Esophagus muscularis mucosa (tissue), 3 donors: ENCODE data around the gene SEPHS1.

Experiments used
- CTCF ChIP-seq, 3 experiments: fragments of 200-600 bp in 2 of 3; fragments of 450-650 bp in 1 of 3; sonication (generic) in 2 of 3; IDR thresholded peaks; one replicate each; pipeline ENCODE4 v1.5.1; 2017 to 2019; ENCODE audit warnings: antibody characterized with exemption in 3 of 3, mild to moderate bottlenecking in 2 of 3, moderate library complexity in 1 of 3
- POLR2A ChIP-seq: fragments of 450-650 bp; IDR thresholded peaks from one replicate; pipeline ENCODE4 v1.6.1; 2017; ENCODE audit warnings: antibody characterized with exemption, moderate library complexity, mild to moderate bottlenecking, low read depth
- POLR2AphosphoS5 ChIP-seq, 2 donors: sonication (generic); formaldehyde crosslinking; IDR thresholded peaks; one replicate each; pipeline ENCODE4 v1.6.1; 2017; ENCODE audit warnings: antibody characterized with exemption in 2 of 2

GRCh38 chr10:13390604-13391522 lies 42.8 kb upstream of the SEPHS1 start:
- TF ChIP-seq POLR2A (no peak), CTCF (IDR thresholded peaks at IDR 0.05) (no peak), POLR2AphosphoS5 (IDR thresholded peaks at IDR 0.05) (peak in 1 of 2 donors; percentile 31)
